IPS-NIHi11 (cell line): ENCODE measurements around the gene MYO1C.
"Not testable (repeated sequence)": the region's sequence is repeated elsewhere in the genome, so short reads cannot be mapped to it uniquely, and the experiment has no call there.

Experiments used
- DNase-seq: peaks from one replicate; pipeline ENCODE4 v3.0.0; 2012; ENCODE audit warnings: mixed read lengths, low spot score

MYO1C gene

DNA sequence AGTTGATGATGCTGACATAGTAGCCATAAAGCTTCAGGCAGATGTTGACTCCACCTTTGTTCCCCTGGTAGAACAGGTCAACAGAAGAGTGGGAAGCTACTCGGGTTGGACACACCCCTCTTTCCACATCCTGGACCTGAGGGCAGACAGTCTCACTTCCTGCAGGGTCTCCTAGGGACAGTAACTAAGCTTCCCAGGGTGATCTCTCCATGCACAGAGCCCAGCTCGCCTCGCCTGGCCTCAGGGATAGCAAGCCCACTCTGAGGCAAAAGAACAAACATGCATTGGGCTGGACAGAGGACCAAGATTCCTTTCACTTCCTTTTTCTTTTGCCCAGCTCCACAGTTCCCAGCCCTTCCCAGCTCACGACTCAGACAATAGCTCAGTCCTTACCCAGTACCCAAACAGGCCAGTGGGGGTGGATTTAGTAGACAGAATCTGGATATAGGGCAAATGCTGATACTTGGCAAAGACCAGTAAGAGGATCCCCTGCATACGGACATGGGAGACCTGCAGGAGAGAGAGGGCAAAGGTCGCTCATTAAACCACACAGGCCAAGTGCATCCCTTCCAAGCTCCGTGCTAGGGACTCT is 16.9 kb upstream of the MYO1C start:
- DNase-seq: no peak

DNA sequence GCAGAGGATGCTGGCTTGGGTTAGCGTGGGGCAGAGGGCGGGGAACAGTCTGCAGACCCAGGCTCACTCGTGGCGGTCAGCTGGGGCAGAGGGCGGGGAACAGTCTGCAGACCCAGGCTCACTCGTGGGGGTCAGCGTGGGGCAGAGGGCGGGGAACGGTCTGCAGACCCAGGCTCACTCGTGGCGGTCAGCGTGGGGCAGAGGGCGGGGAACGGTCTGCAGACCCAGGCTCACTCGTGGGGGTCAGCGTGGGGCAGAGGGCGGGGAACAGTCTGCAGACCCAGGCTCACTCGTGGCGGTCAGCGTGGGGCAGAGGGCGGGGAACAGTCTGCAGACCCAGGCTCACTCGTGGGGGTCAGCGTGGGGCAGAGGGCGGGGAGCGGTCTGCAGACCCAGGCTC is 16.2 kb upstream of the MYO1C start:
- not testable (repeated sequence) for DNase-seq

DNA sequence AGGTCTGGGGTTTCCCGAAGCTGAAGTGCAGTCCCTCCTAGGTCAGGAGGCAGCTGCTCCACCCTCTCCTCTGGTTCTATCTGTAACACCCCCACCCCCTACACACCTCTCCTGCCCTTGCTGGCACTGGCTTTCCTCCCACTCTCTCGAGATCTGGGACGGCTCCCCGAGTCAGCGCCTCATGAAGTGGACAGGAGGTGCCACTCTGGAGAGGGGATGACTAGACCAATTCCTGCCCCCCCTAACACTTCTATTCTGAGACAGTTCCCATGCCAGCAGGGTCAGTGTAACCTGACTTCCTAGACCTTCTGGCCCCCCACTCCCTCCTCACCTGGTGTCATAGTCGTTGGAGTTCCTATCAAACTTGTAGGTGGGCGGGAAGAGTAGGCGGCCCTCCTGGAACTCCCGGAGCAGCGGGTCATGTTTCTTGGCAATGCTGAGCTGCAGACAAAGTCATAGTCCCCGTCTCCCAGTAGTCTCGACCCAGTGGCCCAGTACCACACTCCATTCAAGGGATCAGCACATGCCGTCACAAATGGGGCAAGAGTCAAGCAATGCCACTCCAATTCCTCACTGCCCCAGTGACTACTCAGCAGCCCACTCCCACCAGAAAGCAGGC is 14.3 kb upstream of the MYO1C start:
- no peak for DNase-seq

DNA sequence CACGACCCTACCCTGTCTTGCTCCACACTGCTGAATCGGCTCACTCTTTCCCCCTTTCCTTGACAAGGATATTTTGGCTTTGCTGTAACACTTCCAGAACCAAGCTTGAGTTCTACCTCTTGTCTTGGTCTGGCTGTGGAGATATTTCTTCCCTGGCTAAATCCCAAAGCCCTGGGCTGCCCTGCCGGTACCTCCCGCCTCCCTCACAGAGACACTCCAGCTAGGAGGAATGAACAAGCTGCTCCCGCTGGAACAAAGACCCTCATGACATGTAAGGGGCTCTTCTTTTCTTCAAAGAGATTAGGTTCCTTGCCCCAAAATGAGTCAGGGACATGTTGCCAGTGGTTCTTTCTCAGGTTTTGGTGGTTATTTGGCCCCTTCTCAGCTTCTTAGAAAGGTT is 13.1 kb upstream of the MYO1C start:
- DNase-seq: no peak

DNA sequence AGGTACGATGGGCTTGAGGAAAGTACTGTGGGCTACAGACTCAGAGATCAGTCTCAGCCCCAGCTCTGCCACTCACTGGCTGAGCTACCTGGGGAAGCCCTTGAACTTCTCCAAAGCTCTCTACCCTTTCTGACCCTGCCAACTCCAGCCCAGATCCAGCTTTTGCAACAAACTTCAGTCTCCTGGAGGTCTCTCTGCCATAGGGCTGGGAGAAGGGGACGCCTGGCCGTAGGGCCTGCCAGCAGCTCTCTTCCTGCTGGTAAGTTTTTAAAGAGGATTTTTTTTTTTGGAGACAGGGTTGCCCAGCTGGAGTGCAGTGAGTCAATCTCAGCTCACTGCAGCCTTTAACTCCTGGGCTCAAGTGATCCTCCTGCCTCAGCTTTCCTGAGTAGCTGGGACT is 12.4 kb upstream of the MYO1C start:
- no peak for DNase-seq

DNA sequence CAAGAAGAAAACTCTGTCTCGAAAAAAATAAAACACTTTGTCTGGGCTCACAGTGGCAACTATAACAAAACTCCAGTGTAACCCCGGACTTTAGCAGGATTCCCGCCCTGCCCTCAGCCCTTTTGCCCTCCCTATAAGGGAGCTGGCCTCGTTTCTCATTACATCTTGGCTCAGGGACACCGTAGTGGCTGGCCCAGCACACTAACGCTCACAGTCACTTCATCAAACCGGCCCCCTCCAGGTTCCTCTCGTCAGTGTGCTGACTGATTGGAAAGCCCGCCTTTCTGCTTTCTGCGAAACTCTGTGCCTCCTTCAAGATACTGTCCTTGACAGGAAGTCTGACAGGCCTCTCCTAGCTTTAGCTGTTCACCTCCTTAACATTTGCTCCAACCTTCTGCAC is 11.2 kb upstream of the MYO1C start:
- no peak for DNase-seq

DNA sequence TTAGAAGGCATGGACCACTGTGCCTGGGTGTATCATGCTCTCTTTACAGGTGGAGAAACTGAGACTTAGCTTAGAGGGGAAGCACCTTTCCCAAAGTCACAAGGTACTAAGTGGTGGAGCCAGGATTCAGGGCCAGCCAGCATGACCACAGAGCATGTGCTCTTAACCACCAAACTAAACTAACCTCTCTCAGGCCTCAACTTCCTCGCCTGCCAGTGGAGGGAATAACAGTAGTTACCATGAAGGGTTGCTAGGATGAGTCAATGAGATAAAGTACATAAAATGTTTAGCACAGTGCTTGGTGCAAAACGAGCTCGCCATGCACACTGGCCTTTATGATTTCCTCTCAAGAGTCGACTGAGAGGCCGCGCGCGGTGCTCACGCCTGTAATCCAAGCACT is 6.4 kb upstream of the MYO1C start:
- no peak for DNase-seq

DNA sequence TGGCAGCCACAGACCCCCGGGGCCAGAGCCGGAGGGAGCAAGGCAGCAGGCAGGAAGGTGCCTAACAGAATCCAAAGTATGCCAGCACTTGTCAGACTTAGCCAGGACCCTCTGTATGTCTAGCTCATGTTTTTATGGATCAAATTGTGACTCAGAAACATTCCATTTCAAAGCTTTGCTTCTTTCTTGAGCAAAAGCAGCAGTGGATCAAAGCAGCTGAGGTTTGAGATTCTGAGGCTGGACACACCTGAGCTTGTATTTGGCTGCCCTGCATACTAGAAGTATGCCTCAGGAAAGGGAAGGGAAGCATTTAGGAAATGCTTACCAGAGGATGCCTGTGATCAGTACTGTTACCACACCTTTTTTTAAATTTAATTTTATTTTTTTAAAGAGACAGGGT is 5.7 kb upstream of the MYO1C start:
- no peak for DNase-seq

DNA sequence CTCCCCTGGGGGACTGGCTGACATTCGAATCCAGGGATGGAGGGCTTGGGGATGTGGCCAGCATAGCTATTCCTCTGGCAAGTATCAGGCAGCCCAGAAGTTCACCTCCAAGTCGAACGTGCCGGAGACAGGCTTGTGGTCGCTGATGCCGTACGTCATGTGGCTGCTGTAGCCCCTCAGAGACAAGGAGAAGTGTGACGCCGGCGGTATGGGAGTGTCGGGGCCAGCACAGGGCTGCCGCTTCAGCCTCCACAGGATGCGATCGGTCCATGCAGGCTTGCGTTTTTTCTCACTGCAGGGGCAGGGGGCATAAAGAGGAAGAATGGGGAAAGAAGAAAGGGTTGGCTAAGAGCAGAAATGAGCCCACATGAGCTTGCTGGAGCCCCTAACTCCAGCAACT is 5.3 kb upstream of the MYO1C start:
- DNase-seq: no peak

DNA sequence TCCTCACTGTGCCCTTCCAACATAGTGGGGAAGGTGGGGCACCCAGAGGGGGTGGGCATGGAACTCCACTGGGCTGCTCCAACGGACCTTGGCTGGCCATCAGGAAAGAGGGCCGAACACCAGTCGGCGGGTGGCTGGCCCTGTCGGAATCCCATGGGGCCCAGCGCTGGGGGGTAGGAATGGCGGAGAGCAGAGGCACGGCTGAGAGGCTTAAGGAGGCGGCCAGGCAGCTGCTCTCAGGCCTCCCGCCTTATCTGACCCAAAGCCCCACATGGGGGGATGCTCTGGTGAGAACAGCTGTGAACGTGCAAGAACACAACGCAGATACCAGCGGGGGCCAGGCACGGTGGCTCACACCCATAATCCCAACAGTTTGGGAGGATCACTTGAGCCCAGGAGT is 4.4 kb upstream of the MYO1C start:
- no peak for DNase-seq

DNA sequence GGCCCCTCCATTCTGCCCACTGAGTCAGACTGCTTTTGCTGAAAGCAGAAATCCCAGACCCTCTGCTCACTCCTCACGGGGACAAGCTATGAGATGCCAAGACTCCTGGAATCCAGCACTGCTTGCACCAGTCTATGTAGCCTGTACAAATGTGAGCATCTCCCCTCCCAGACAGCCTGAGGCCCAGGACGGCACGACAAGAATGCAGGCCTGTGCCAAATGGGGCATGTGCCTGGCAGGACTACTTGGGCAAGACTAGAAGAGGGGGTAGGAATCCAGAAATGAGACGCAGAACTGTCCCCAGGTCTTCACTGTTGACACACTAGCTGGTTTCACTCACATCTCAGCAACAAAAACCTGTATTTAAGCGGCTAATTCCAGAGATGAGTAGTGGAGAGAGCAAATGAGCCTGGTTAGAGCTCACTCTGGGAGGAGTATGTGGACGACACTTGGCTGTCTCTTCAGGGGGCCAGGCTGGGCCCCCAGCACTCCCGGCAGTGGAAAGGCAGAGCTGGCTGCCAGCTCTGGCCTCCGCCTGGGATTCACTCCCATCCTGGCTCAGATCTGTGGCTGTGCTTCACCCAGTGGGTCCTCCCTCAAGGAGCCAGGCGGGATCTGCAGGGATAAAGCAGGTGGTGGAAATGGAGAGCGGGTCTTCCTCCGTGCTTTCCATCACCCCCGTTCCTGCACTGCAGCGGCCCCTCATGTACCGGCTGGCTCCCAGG is 2.9 kb upstream of the MYO1C start:
- DNase-seq: no peak

DNA sequence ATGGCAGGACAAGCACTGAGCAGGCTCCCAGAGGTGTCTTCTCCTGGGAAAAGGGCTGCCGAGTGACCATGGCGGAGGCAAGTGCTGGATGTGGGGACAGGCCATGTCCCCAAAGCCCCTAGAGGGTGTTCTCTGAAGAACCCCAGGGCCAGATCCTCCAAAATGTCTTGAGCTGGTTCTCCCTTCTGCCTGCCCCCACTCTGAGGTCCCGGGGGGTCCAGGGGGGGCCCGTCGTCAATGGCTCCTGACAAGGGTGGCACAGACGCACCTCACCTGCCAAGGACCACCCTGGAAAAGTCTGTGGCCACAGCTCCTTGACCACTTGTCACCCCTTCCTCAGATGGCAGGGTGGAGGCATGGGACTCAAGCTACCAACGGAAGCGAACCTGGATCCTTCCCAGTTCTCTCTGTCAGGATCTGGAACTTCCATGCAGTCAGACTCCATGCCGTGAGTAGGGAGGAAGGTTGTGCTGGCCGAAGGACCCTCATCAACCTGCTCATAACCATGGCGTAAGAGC is 2.3 kb upstream of the MYO1C start:
- no peak for DNase-seq

DNA sequence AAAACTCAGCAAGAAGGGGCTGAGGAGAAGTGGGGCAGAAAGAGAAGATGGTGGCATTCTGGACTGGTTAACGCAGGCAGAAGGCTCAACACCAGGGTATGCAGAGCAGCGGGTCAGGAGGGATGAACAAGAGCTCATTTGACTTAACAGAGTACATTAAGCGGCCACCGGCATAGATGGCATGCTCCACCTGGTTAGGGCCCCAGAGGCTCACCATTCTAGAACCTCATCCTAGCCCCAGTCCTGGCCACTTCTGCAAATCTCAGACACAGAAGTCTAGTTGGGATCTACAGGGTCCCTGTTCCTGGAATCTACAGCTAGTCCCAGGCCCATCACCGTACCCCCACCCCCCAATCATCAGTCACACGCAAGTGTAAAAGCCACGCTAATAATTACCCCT is 1.7 kb upstream of the MYO1C start:
- no peak for DNase-seq

DNA sequence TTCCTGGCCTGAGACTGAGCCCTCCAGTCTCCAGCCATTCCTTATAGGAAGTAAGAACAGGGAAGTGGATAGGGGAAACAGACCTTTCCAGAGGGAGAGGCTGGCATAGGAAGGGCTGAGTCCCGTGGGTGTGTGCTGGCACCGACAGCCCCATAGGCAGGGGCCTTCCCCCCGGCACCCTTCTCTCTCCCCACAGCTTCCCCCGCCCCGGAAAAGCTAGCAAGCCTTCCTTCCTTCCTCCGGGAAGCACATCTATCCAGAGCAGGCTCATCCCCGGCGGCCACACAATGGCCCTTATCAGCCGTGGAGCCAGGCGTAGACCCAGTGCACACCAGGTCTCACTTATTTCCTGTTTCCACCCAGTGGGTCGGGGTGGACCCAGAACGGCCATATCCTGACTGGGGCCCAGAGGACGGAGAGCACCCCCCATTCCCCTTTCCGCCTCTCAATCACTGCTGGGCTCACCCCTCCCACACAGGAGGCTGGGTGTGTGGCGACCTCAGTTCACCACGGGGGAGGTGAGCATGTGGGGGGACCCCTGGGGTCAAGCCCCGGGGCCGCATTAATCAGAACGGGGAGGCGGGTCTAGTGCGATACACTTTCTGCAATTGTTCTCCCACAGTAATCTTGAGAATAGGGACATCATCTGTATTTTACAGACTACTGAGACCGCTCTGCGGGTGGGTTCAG is 950 bp upstream of the MYO1C start:
- no peak for DNase-seq

DNA sequence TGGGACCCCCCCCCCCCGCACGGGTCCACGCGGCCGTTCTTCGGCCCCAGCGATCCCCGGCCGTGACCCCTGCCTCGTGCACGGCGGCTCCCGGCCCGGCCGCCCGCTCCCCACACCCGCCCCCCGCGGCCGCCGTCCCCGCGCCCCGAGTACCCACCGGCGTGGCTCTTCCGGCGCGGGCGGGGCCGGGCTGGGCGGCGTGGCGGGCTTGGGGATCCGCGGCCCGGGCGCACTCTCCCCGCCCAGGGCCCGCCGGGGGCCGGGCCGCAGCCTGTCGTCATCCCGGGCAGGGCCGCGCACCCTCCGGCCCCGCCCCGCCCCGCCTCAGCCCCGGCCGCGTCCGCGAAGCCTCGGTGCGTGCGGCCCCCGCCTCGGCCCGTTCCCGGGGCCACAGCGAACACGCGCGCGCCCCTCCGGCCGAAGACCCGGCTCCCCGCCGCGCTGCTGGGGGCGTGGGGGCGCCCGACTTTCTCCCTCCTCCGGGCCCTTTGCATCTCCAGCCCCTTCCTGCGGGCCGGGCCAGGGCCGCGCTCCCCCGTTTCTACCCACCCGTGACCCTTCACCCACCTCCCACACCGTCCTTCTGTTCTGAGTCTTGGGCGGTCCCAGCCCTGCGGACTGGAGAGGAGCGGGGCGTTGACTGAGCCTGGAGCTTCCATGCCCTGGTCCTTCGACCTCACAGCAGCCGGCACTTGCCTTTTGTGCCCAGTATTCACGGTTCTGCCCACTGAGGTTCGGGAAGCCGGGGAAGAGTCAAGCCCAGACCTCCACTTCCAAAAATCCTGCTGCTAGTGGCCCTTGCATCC is 840 bp downstream of the MYO1C start:
- DNase-seq: peak; percentile 91

DNA sequence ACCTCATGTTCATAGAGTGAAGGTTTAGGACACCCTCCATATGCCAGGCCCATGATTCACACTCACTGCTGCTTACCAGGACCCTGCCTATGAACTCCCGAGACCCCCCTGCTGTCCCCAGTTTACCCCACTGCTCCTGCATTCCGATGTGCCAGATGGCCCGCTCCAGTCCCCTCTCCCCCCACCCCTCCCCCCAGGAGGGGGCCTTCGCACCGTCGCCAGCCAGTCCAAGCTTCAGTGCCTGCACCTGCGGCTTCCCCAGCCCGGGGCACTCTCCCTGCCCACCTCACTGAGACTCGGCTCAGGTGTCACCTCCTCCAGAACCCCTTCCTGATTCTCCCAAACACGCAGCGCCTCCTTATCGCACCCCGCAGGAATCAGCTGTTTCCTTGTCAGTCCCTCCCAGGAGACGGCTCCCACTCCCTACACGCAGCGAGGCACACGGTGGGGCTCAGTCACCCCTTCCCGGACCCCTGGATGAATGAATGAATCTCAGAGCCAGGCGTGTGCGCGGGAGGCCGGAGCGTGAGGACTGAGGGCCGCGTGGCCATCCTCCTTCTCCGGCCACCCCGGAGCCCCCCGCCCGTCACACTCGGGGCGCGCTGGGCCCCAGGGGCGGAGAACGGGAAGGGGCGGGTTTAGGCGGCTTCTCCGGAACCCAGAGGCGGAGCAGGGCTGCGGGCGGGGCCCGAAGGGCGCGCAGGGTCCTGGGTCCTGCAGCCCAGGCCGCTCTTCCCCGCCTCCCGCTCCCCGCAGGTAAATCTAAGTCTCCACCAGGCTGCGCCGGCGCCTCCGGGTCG is 1.6 kb downstream of the MYO1C start:
- DNase-seq: peak; percentile 84

DNA sequence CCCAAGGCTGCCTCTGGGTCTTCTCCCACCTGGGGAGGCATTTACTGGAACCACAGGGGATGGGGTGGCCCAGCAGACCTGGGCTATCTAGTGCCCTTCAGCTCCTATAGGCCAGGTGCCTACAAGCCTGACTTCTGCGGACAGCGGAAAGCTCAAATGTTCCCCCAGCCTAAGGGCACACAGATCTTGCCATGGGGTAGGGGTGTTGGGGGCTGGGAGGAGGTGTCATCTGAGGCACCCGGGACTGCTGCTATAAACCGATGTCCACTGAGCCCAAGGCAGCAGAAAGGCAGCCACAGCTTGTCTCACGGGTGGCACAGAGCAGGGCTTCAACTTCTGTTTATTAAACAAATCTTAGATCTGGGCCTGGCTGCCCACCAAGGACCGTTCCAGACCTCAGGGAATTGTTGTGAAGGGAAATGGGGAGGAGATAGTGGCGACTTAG is 3.6 kb downstream of the MYO1C start:
- no peak for DNase-seq

DNA sequence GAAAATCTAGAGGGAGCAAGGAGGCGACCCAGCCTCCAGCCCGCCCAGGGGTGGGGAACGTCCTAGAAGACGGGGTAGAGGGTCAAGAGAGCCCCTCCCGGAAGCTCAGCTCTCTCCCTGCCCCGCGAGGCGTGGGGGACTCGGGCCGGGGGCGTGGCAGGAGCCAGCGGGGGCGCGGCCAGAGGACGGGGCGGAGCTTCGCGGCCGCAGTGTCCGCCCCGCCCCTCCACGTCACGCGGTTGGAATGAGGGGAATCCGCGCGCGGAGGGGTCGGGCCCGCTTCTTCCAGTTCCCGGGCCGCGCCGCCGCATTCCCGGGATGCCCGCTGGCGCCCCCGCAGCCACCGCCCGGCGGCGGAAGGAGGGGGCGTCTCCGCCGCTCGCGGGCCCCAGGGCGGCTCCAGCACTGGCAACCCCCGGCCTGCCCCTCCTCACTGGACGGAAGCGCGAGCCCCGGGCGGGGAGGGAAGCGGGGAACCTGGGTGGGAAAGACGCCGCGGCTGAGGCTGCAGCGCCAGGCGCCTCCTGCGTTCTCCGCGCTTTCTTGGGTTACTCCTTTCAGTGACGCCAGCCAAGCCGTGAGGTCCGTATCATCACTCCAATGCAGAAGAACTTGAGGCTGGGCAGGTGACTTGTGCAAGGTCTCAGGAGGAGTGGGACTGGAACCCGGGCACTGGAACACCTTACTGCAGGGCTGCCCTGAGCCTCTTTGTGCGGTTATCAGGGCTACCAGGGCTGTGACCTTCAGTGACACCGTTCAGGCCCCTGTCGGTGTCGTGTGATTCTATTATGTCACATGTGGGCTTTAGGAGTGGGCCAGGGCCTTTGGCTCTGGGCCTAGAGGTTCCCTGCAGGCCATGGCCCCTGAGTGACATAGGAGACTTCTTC is 4.3 kb downstream of the MYO1C start:
- DNase-seq: peak; percentile 84

DNA sequence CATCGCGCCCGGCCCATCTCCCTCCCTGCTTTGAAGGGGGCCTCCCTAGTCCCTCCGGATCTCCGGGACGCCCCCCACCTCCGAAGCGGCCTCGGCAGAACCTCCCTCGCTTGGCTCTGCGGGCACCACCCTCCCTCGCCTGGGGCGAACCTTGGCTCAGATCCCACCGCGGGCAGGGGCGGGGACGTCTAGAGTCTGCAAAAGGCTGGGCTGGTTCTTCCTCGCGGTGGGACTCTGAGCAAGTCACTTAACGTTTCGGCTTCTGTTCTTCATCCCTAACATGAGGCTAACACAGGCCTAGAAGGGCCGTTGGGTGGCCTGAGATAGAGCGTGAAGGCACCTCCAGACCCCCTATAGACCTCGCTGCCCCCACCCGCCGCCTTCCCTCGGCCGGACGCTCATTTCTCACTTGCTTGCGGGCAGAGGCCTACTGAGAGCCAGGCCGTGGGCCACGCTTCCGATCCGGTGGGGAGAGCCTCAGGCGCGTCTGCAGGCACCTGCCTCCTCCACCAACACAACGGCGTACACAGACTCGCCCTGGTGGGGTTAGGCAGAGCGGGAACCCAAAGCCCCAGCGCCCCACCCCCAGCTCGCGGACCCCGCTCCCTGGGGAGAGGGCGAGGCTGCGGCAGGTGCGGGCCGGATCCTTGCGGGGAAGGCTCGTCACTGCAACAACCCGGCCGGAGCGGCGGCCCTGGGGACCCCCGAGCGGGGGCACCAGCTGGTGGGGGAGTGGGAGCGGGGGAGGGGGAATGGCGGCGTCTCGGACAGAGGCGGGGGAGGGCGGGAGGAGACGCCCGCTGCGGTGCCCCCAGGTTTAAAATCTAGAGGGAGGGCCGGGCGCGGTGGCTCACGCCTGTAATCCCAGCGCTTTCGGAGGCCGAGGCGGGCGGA is 5.4 kb downstream of the MYO1C start:
- DNase-seq: peak; percentile 63
